COLO668 (cell line): ENCODE data around the gene SYT13.

Experiments used
- DNase-seq: peaks from one replicate; lab custom pipeline; 2025; ENCODE audit not compliant: unreplicated experiment; lab: John Stamatoyannopoulos, UW

SYT13 gene

DNA sequence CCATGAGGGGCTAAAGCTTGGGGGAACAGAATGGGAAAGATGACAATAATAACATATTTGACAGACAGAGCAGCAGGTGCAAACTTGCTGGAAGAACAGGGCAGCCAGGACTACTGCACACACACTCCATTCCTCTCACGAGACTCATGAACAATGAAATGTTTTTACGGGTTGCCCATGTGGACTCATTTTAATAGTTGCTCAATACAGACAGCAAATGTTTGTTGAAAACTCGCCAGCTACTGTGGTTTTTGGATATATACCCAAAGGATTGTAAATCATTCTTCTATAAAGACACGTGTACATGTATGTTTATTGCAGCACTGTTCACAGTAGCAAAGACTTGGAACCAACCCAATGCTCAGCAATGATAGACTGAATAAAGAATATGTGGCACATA lies 10.3 kb downstream of the SYT13 start:
- DNase-seq, result peak; percentile 24

DNA sequence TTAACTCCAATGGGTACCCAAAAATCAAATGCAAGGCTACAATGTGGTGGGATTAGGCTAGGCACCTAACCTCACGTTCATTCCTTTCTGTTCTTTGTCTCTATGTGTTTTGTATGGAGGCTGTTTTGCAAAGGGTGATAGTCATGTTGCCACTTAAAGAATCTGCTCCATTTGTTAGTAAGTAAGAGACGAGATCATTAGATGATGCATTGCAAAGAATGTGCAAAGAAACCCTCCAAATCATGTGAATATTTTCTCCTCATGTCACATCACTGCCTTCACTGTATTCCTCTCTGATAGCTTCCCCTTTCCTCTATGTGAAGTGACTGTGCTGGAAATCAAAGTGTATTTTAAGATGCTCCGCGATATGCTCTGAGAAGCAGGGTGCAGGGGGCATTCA lies 11.9 kb downstream of the SYT13 start:
- DNase-seq, result no peak

- no peak for DNase-seq
Observed at GRCh38 chr11:45273509-45273908, 12.6 kb downstream of the SYT13 start.

DNA sequence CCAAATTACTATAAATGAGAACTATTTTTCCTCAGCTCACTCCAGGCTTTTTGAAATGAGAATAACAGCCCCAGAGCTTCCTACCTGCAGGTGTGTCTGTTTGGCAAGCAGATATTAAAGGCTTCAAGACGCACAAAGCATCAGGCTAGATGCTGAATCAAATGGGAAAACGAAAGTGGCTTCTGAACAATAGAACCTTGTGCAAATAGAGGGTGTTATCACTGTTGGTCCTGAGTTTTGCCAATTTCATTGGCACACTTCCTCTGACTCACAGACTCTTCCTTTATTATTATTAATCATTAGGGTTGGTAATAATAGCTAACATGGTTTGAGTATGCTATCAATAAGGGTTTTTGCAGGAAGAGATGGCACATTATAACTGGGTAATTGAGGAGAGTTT lies 13.4 kb downstream of the SYT13 start:
- DNase-seq, result peak; percentile 39

DNA sequence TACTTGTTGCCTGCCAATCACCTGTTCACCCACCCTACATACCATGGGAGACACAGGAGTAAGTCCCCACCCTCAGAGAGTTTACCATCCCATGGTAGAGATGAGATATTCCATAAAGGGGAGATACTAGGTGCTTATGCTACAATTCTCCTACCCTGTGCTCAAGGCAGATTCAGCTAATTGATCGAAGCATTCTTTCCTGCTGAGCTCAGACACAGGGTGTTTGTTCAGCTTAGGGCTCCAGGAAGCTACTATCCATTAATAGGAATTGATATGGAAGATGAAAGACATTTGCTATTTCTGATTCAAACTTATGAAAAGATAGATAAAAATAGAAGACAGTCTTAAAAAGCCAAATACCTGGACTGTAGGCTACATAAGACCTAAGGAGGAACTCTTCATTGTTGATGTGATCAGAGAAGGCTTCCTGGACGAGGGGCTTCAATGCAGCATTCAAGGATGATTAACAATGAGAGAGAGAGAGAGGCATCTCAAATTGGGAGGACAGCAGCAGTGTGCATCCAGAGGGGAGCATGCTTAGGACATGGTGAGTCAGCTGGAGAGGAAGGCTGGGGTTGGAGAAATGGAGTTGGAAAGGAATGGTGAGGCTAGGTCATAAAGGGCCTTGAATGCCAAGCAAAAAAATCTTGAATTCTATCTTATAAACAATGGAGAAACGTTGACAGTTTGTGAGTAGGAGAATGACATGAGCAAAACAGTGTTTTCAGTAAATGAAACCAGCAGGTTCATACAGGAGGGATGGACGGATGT lies 15.0 kb downstream of the SYT13 start:
- peak; percentile 28 for DNase-seq

- DNase-seq, result no peak
Observed at GRCh38 chr11:45269678-45270077, 16.5 kb downstream of the SYT13 start.

DNA sequence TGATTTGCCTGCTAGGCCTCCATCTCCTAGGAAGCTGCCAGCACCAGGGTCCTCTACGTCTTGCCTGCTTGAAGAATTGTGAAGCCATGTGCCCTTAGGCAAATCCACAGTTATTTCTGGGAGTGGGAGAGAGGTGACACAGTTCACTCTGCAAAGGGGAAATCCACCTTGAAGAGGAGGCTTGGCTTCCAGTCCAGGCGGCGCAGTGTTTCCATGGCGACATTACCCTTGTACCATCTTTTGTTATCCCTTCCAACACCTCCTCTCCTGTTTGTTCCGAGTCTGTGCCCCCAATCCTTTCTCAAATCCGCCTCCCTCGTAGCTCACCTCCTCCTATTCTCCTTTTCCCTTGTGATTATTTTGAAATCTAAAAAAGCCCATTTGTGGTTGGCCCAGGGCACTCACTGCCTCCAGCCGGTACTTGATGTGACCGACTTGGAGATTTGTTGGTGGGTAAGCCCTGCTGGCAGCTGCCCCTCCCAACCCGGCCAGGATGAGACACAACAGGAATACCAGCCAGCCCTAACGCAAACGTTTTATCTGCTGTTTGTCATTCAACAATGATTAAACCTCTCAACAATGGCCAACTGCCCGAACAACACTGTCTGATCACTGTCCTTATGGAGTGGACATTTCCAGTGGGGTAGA lies 18.4 kb downstream of the SYT13 start:
- peak; percentile 84 for DNase-seq

- peak; percentile 49 for DNase-seq
Observed at GRCh38 chr11:45267052-45267451, 19.1 kb downstream of the SYT13 start.

DNA sequence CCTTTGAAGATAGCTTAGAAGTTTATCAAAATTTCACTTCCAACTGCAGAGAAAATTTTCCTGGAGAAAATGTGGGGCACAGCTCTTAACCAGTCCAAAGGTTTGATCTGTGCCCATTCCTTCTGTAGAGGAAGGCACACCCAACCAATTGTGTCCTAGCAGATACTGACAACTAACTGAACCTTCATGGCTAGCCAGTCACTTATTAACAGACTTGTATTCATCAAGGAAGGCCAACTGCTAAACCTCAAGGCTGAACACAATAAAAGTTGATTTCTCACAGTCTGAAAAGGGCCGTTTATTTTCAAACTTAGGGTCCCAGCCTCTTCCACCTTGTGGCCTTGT lies 19.5 kb downstream of the SYT13 start:
- DNase-seq, result no peak

DNA sequence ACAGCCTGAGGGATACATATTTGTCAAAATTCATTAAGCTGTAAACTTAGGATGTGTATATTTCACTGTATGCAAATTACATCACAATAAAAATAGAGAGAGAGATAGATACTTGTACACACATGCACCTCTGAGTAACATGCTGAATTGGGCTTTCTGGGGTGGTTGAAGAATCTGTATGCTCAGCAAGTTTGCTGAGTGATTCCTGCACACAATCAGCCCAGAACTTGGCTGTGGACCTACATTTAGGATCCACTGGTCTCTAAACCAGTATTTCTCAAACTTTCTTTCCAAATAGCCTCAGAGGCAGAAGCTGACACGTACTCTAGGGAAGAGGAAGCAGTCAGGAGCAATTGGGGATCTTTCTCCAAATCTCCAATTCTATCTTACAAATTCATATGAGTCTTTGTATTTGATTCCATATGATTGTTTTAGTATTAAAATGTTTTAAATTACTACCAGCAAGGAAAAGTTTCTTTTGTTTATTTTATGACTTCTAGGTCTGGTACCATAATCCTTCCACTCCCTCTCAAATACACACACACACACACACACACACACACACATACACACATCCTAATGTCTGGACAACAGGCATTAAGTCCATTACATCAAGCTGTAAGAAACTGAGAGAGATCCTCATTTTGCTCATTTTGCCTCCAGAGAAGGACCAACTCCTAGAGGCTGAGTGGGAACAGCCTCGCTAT lies 20.0 kb downstream of the SYT13 start:
- DNase-seq, result no peak

DNA sequence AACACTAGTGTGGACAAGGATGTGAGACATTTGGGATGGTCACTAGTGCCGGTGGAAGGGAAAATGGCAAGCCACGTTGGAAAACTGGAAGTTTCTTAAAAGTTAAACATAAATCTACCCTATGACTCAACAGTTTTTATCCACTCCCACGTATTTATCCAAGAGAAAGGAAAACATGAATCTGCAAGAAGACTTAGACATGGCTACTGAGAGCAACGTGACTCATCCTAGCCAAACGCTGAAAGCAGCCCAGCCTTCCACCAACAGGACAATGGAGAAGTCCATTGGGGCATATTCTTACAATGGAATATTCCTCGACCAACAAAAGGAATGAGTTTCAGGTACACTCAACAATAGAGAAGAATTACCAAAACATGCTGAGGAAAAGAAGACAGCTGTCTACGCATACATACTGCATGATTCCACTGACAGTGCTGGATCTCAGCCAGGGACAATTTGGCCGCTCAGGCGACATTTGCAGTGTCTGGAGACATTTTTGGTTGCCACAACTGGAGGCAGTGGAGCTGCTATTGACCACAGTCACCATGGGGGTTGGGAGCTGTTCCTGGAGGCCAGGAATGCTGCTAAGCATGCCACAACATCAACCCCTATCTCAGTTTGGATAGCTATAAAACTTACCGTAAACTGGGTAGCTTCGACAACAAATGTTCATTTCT lies 21.2 kb downstream of the SYT13 start:
- peak; percentile 52 for DNase-seq

DNA sequence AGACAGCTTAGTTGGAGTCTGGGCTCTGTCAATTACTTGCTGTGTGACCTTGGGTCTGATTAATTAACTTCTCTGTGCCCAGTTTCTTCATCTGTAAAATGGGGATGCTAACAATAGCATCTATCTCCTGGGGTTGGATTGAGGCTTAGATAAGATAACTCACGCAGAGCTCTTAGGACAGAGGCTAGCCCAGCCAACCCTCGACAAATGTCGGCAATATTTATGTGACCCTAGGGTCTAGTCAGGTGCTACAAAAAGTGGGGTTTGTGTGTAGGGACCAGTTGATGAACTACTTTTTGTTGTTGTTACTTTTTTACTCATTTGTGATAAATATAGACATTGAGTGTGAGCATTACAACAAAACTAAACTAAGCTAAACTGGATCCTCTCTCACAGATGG lies 22.4 kb downstream of the SYT13 start:
- DNase-seq, result no peak

DNA sequence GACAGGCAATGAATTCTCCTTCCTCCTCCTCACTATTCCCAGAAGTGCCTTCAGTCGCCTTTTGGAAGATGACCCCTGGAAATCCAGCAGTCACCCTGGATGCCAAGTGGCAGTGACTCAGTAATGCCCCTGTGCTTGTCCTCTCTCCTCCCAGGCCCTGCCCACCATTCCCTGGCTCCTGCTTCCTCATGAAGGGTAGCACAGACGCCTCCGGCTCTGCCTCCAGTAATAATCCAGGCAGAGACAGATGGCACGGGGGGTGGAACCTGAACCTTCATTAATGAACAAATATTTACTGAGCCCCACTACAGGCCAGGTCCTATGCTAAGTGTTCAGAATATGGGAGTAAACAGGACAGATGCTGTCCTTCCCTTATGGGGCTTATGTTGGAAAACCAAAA lies 23.2 kb downstream of the SYT13 start:
- DNase-seq, result peak; percentile 90

- no peak for DNase-seq
Observed at GRCh38 chr11:45260071-45260470, 26.1 kb downstream of the SYT13 start.

- peak; percentile 36 for DNase-seq
Observed at GRCh38 chr11:45259592-45259991, 26.5 kb downstream of the SYT13 start.

GRCh38 chr11:45258982-45259530 lies 27.1 kb downstream of the SYT13 start:
- no peak for DNase-seq

- DNase-seq, result no peak
Observed at GRCh38 chr11:45254070-45254469, 32.1 kb downstream of the SYT13 start.

DNA sequence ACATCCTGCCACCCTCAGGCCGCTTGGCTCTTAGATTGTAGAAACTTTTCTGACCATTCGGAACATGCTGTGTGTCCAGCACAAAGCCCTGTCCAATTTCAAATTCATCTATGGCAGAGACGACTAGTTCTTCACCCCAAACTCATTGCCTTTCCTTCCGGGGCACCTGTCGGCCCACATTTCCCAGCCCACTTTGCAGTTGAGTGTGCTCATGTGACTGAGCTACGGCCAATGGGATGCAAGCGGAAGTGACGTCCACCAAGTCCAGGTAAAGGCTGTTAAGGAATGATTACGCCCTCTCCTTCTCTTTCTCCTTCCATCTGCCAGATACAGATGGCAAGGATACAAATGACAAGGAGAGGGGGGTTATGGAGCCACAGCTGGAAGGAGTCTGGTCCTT lies 32.5 kb downstream of the SYT13 start:
- no peak for DNase-seq

DNA sequence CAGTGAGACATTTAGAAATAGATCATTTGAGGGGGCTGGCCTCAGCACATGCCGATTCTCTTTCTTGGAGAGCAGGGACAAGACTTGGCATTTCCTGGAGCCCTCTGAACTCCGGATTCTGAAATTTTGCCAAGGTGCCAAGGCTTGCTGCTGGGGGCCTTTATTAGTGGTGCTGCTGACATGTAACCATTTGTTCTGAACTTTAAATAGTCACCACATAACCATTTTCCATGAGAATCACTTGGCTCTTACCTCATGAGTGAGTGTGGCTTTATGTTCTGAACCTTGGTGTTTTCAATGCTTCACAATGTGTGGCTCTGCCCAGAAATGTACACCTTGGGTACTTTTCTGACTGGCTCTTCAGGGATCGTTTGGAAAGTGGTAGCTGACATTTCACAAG lies 33.3 kb downstream of the SYT13 start:
- DNase-seq, result no peak

GRCh38 chr11:45252134-45252856 lies 33.8 kb downstream of the SYT13 start:
- peak; percentile 76 for DNase-seq
